Ishikawa (cell line): ENCODE measurements around the gene AKIRIN2.

Source experiments
- CEBPB ChIP-seq: IDR thresholded peaks from 2 replicates; pipeline ENCODE4 v1.6.1; 2012
- CREB1 ChIP-seq: IDR thresholded peaks from 2 replicates; pipeline ENCODE4 v1.6.1; 2012; ENCODE audit warnings: low read depth
- EP300 ChIP-seq: IDR thresholded peaks from 2 replicates; pipeline ENCODE4 v1.6.1; 2012; ENCODE audit warnings: borderline replicate concordance
- FOXM1 ChIP-seq: IDR thresholded peaks from 2 replicates; pipeline ENCODE4 v1.6.1; 2012; ENCODE audit warnings: low read depth, borderline replicate concordance
- MAX ChIP-seq: IDR thresholded peaks from 2 replicates; pipeline ENCODE4 v1.6.1; 2012
- TEAD4 ChIP-seq: IDR thresholded peaks from 2 replicates; pipeline ENCODE4 v1.6.1; 2012

DNA sequence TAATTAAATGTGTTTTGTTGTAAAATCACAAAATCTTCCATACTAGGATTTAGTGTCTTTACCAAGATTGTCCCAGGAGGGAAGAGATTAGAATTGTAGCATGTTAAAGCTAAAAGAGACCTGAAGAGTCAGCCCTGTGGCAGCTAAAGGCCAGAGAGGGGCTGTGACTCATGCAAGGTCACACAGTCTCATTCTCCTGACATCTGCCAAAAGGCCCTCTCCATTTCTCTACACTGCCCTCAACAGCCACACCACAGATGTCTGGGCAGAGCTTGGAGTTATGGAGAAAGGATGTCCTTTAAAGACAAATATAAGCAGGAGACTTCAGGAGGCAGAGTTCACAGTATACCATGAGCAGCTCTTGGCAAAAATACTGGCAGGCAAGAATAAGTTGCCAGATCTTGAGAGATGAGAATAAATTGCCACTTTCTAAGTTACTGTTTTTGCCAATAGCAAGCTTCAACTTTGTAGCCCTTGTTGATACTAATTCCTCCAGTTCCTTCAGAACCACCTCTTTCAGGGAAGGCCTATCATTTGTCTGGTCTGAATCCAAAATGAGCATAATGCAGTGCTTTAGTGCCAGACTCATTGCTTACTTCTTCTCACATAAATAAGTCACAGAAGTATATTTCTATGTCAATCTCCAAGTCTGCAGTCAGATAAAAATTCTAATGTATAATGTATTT is 41.7 kb downstream of the AKIRIN2 start:
- TF ChIP-seq TEAD4 (no peak), FOXM1 (no peak), MAX (no peak), CEBPB (no peak), EP300 (no peak), CREB1 (no peak)
